Heart left ventricle (tissue), 16 donors: ENCODE results near the gene FOXC1. TPM values are rescaled to one million over a fixed set of nuclear protein-coding genes. Genes with fewer than 3 reads are reported as not detected.

ENCODE experiments used
- ATAC-seq, 4 donors: fragments of 200-7000 bp; cut with Tn5 transposase; one replicate each; pipeline ENCODE4 v1.9.1; 2020 to 2022; ENCODE audit warnings: moderate library complexity in 4 of 4, mild to moderate bottlenecking in 3 of 4, moderate number of reproducible peaks in 1 of 4
- DNase-seq, 5 donors: peaks; one replicate each; pipeline ENCODE4 v3.0.0-alpha.2; 2020
- H3K27ac ChIP-seq, 12 donors: fragments of 200-600 bp; sonication (generic) in 4 of 12; one replicate each; pipeline versions ENCODE4 v1.5.0 to v1.8.0; 2016 to 2022; ENCODE audit warnings: mild to moderate bottlenecking in 2 of 12
- H3K27me3 ChIP-seq, 9 donors: fragments of 200-600 bp; sonication (generic) in 2 of 9; one replicate each; pipeline versions ENCODE4 v1.5.1 to v1.8.0; 2016 to 2022; ENCODE audit warnings: mild to moderate bottlenecking in 3 of 9
- H3K36me3 ChIP-seq, 9 donors: fragments of 200-600 bp; sonication (generic) in 2 of 9; one replicate each; pipeline versions ENCODE4 v1.5.0 to v1.8.0; 2018 to 2022; ENCODE audit warnings: mild to moderate bottlenecking in 2 of 9
- H3K4me1 ChIP-seq, 12 donors: fragments of 200-600 bp; sonication (generic) in 4 of 12; one replicate each; pipeline versions ENCODE4 v1.5.0 to v1.8.0; 2016 to 2022; ENCODE audit warnings: mild to moderate bottlenecking in 3 of 12
- H3K4me3 ChIP-seq, 12 donors: fragments of 200-600 bp; sonication (generic) in 4 of 12; one replicate each; pipeline versions ENCODE4 v1.5.0 to v1.8.0; 2017 to 2022; ENCODE audit warnings: mild to moderate bottlenecking in 9 of 12, moderate library complexity in 4 of 12
- H3K9me3 ChIP-seq, 12 donors: fragments of 200-600 bp; sonication (generic) in 4 of 12; one replicate each; pipeline versions ENCODE4 v1.5.0 to v1.8.0; 2016 to 2022; ENCODE audit warnings: mild to moderate bottlenecking in 1 of 12
- CTCF ChIP-seq, 12 donors: fragments of 200-600 bp; sonication (generic) in 4 of 12; IDR thresholded peaks; one replicate each; pipeline versions ENCODE4 v1.5.0 to v1.8.0; 2018 to 2022; ENCODE audit warnings: antibody characterized with exemption in 12 of 12, mild to moderate bottlenecking in 5 of 12
- POLR2A ChIP-seq, 2 donors: fragments of 450-650 bp; IDR thresholded peaks; one replicate each; pipeline ENCODE4 v1.6.1; 2017; ENCODE audit warnings: antibody characterized with exemption in 2 of 2, mild to moderate bottlenecking in 2 of 2, moderate library complexity in 2 of 2
- WGBS, 4 donors: extraction: QIAGEN DNeasy Blood & Tissue Kit in 2 of 4; methylation state at CpG; one replicate each; pipeline versions ENCODE4 v1.1.5 to v1.1.7; 2013 to 2018; 5-methylcytosine and 5-hydroxymethylcytosine counted together
- intact Hi-C, 10 donors: fragments of 100-400 bp; cut with DNase I; formaldehyde crosslinking; loops; one replicate each; pipeline versions ENCODE4 v1.11.1 to v1.14.2; 2022
- polyA plus RNA-seq, 2 donors: library from polyadenylated mRNA; stranded (reverse); fragments of 200-250 nt; gene quantifications; one replicate each; pipeline ENCODE4 v1.2.3, GENCODE V29; 2013
- total RNA-seq, 9 donors: library from RNA; depleted of rRNA in 2 of 9; stranded (reverse); fragments of >200 nt in 2 of 9; fragmentation: NEBNext Ultra II Directional in 3 of 9; extraction: Animal tissue kit (Norgen Biotek cat#: 25700) in 3 of 9; gene quantifications; one replicate each; pipeline versions ENCODE4 v1.1.0 to v1.2.4, GENCODE V29; 2016 to 2023
- donor health status: ischemic (EF 13 %, LVEDD 7.1; RV severe dilation, severe dysfunction).
- donor health status: healthy with polysubstance abuse.
- donor health status: DM: no; HTN: yes; CAD: no.
- donor health status: DM: no; HTN: no; CAD: no.
- donor health status: ischemic (EF 25% LVEDD 6.9; RV normal size, moderate dysfunction).
- donor health status: ischemic (EF 25% LVEDD 5.7; RV mildly dilated, moderate dysfunction).
- donor health status: healthy.
- donor health status: DM: yes; HTN: yes; CAD: no.
- donor health status: ischemic (EF 35%, LVEDD 5.7; RV mildly dilated, moderate dysfunction).
- donor health status: nonischemic (EF 11% LVEDD 7.7; RV severe dilation, severe dysfunction).
- donor health status: DM: yes; HTN: yes; CAD: no.
- donor health status: PGD.
- donor health status: ischemic (EF 29% LVEDD 5.4; RV normal size, mild dysfunction).
- donor health status: nonischemic (EF 23%, LVEDD 6.1; RV moderate dilation, normal function).

The FOXC1 gene
- total and polyA plus RNA-seq, 11 donors = 1.8 to 6.3 (median 3.3) TPM

- Histone ChIP-seq H3K27me3 (peaks cover 9 to 89% (median 47%) of the 10 kb centered on the region in 9 donors), H3K4me1 (peaks cover 0 to 50% (median 4%) of the 10 kb centered on the region in 12 donors), H3K4me3 (peak overlapping the region; percentile 26 to 89 (median 69)), H3K36me3 (no peaks in the 10 kb centered on the region), H3K9me3 (no peaks in the 10 kb centered on the region), H3K27ac (peak overlapping the region in 11 of 12 donors; percentile 47 to 95 (median 79))
- DNase-seq = peak in 1 of 5 donors; percentile 28
- WGBS, 4 donors = 2 to 4% (median 3%) methylated on average over 17 to 71 of the region's 71 CpGs
- TF ChIP-seq CTCF (IDR thresholded peaks at IDR 0.05) = no peak
- TF ChIP-seq POLR2A (IDR thresholded peaks at IDR 0.05) = no peak
- ATAC-seq = no peak
- intact Hi-C loops = loop anchor here in 5 of 10 donors (5.0 to 10.0 kb wide), 4 partner anchors 76 to 223 kb away; no protein-coding TSS in a partner anchor
These were observed 2.0 kb downstream of the FOXC1 start for GRCh38 chr6:1611572-1612298.

GRCh38 chr6:1612299-1612973 is 2.7 kb downstream of the FOXC1 start:
- no peak for DNase-seq
- Histone ChIP-seq H3K4me3 (peak overlapping the region; percentile 26 to 89 (median 69)), H3K36me3 (no peaks in the 10 kb centered on the region), H3K27me3 (peaks cover 7 to 88% (median 40%) of the 10 kb centered on the region in 9 donors), H3K4me1 (peaks cover 0 to 50% (median 4%) of the 10 kb centered on the region in 12 donors), H3K9me3 (no peaks in the 10 kb centered on the region), H3K27ac (peak overlapping the region in 10 of 12 donors; percentile 47 to 95 (median 76))
- TF ChIP-seq CTCF (IDR thresholded peaks at IDR 0.05) = no peak
- TF ChIP-seq POLR2A (IDR thresholded peaks at IDR 0.05) = no peak
- intact Hi-C loops = loop anchor here in 5 of 10 donors (5.0 to 10.0 kb wide), 4 partner anchors 75 to 222 kb away; no protein-coding TSS in a partner anchor
- ATAC-seq = no peak
- 21 to 31% (median 24%) methylated on average over 10 of the region's 10 CpGs for WGBS, 4 donors

GRCh38 chr6:1612974-1613306 is 3.2 kb downstream of the FOXC1 start:
- WGBS, 4 donors = 24 to 36% (median 30%) methylated on average over 7 of the region's 7 CpGs
- intact Hi-C loops = loop anchor here in 5 of 10 donors (5.0 to 10.0 kb wide), 4 partner anchors 74 to 222 kb away; no protein-coding TSS in a partner anchor

More at GRCh38 chr6:1612974-1613306, 3.2 kb downstream of the FOXC1 start:
- peak overlapping the region in 7 of 12 donors; percentile 64 to 95 (median 88) for H3K27ac ChIP-seq
- no peaks in the 10 kb centered on the region for H3K9me3 ChIP-seq
- TF ChIP-seq POLR2A (IDR thresholded peaks at IDR 0.05) = no peak
- no peak for TF ChIP-seq CTCF (IDR thresholded peaks at IDR 0.05)
- H3K4me3 ChIP-seq = peak overlapping the region; percentile 26 to 89 (median 68)
- ATAC-seq (no peak), DNase-seq (no peak)
- no peaks in the 10 kb centered on the region for H3K36me3 ChIP-seq
- H3K27me3 ChIP-seq = peaks cover 4 to 86% (median 35%) of the 10 kb centered on the region in 9 donors
- H3K4me1 ChIP-seq = peaks cover 0 to 50% (median 4%) of the 10 kb centered on the region in 12 donors
